ENCODE measurements around the gene ERN1. TPM values are rescaled to one million over a fixed set of nuclear protein-coding genes. Genes with fewer than 3 reads are reported as not detected.

The ERN1 gene
- total and polyA plus RNA-seq, 2 of the 13 experiments (the other 11 are each of a cell fraction or from before 2014, with no cell fraction given) = 6.0 to 12.7 TPM

DNA sequence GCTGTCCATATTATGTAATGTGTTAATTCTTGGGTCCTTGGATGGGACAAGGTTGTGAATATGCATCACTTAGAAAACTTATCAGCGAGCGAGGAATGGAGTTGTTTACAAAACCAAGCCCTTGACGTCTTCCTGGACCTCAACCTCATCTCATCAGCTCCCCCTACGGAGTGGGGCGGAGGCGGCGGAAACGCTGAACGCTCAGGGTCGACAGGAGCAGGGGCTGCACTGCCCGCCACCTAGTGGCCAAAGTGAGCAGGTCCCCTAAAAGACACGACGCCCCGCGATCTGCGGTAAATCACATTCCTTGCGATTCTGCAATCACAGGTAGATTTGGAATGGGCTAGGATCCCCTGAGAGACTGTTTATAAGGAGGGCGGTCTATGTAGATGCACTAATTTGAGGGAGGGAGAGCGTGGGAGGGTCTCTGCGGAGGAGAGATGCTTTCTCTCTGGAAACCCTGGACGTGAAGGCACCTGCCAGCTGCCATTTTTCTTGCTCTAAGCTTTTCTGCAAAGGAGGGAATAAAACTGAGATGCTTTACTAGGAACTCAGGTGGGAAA, 104.1 kb downstream of the ERN1 start (continued):
- TF ChIP-seq, protein P1, sequence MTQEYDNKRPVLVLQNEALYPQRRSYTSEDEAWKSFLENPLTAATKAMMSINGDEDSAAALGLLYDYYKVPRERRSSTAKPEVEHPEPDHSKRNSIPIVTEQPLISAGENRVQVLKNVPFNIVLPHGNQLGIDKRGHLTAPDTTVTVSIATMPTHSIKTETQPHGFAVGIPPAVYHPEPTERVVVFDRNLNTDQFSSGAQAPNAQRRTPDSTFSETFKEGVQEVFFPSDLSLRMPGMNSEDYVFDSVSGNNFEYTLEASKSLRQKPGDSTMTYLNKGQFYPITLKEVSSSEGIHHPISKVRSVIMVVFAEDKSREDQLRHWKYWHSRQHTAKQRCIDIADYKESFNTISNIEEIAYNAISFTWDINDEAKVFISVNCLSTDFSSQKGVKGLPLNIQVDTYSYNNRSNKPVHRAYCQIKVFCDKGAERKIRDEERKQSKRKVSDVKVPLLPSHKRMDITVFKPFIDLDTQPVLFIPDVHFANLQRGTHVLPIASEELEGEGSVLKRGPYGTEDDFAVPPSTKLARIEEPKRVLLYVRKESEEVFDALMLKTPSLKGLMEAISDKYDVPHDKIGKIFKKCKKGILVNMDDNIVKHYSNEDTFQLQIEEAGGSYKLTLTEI (CRISPR knock-in tag; conservative IDR thresholded peaks at IDR 0.05) = no peak
- TF ChIP-seq, protein P2, sequence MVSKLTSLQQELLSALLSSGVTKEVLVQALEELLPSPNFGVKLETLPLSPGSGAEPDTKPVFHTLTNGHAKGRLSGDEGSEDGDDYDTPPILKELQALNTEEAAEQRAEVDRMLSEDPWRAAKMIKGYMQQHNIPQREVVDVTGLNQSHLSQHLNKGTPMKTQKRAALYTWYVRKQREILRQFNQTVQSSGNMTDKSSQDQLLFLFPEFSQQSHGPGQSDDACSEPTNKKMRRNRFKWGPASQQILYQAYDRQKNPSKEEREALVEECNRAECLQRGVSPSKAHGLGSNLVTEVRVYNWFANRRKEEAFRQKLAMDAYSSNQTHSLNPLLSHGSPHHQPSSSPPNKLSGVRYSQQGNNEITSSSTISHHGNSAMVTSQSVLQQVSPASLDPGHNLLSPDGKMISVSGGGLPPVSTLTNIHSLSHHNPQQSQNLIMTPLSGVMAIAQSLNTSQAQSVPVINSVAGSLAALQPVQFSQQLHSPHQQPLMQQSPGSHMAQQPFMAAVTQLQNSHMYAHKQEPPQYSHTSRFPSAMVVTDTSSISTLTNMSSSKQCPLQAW (CRISPR knock-in tag; IDR thresholded peaks at IDR 0.05) = peak; percentile 83; the same call in 1 of the 2 replicates
- TF ChIP-seq FOXM1 (CRISPR knock-in tag; IDR thresholded peaks at IDR 0.05) (no peak), RXRA (CRISPR knock-in tag; IDR thresholded peaks at IDR 0.05) (peak; percentile 61), ZNF138 (CRISPR knock-in tag; IDR thresholded peaks at IDR 0.05; ENCODE audit: low read depth) (no peak), ATF7-NPFF (CRISPR knock-in tag; IDR thresholded peaks at IDR 0.05; ENCODE audit: low read depth) (no peak), ARNT2 (CRISPR knock-in tag; IDR thresholded peaks at IDR 0.05; ENCODE audit: low read depth) (no peak), ZNF501 (CRISPR knock-in tag; IDR thresholded peaks at IDR 0.05) (peak; percentile 76; the same call in 1 of the 2 replicates), SALL1 (CRISPR knock-in tag; IDR thresholded peaks at IDR 0.05) (peak; percentile 78), HNRNPL (IDR thresholded peaks at IDR 0.05; ENCODE audit: low read depth, low read length) (no peak), RXRB (CRISPR knock-in tag; IDR thresholded peaks at IDR 0.05; ENCODE audit: borderline replicate concordance) (peak; percentile 38; the same call in 1 of the 2 replicates)
- TF ChIP-seq, protein P3, sequence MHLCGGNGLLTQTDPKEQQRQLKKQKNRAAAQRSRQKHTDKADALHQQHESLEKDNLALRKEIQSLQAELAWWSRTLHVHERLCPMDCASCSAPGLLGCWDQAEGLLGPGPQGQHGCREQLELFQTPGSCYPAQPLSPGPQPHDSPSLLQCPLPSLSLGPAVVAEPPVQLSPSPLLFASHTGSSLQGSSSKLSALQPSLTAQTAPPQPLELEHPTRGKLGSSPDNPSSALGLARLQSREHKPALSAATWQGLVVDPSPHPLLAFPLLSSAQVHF (CRISPR knock-in tag; IDR thresholded peaks at IDR 0.05) = no peak
- TF ChIP-seq, protein P4, sequence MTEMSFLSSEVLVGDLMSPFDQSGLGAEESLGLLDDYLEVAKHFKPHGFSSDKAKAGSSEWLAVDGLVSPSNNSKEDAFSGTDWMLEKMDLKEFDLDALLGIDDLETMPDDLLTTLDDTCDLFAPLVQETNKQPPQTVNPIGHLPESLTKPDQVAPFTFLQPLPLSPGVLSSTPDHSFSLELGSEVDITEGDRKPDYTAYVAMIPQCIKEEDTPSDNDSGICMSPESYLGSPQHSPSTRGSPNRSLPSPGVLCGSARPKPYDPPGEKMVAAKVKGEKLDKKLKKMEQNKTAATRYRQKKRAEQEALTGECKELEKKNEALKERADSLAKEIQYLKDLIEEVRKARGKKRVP (CRISPR knock-in tag; IDR thresholded peaks at IDR 0.05) = no peak
- TF ChIP-seq, protein P5, sequence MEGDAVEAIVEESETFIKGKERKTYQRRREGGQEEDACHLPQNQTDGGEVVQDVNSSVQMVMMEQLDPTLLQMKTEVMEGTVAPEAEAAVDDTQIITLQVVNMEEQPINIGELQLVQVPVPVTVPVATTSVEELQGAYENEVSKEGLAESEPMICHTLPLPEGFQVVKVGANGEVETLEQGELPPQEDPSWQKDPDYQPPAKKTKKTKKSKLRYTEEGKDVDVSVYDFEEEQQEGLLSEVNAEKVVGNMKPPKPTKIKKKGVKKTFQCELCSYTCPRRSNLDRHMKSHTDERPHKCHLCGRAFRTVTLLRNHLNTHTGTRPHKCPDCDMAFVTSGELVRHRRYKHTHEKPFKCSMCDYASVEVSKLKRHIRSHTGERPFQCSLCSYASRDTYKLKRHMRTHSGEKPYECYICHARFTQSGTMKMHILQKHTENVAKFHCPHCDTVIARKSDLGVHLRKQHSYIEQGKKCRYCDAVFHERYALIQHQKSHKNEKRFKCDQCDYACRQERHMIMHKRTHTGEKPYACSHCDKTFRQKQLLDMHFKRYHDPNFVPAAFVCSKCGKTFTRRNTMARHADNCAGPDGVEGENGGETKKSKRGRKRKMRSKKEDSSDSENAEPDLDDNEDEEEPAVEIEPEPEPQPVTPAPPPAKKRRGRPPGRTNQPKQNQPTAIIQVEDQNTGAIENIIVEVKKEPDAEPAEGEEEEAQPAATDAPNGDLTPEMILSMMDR (CRISPR knock-in tag; IDR thresholded peaks at IDR 0.05) = peak; percentile 99
- TF ChIP-seq, protein P6, sequence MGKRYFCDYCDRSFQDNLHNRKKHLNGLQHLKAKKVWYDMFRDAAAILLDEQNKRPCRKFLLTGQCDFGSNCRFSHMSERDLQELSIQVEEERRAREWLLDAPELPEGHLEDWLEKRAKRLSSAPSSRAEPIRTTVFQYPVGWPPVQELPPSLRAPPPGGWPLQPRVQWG (CRISPR knock-in tag; IDR thresholded peaks at IDR 0.05; ENCODE audit: borderline replicate concordance, low read depth) = no peak
- TF ChIP-seq, protein P7, sequence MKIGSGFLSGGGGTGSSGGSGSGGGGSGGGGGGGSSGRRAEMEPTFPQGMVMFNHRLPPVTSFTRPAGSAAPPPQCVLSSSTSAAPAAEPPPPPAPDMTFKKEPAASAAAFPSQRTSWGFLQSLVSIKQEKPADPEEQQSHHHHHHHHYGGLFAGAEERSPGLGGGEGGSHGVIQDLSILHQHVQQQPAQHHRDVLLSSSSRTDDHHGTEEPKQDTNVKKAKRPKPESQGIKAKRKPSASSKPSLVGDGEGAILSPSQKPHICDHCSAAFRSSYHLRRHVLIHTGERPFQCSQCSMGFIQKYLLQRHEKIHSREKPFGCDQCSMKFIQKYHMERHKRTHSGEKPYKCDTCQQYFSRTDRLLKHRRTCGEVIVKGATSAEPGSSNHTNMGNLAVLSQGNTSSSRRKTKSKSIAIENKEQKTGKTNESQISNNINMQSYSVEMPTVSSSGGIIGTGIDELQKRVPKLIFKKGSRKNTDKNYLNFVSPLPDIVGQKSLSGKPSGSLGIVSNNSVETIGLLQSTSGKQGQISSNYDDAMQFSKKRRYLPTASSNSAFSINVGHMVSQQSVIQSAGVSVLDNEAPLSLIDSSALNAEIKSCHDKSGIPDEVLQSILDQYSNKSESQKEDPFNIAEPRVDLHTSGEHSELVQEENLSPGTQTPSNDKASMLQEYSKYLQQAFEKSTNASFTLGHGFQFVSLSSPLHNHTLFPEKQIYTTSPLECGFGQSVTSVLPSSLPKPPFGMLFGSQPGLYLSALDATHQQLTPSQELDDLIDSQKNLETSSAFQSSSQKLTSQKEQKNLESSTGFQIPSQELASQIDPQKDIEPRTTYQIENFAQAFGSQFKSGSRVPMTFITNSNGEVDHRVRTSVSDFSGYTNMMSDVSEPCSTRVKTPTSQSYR (CRISPR knock-in tag; IDR thresholded peaks at IDR 0.05; ENCODE audit: borderline replicate concordance) = no peak

Measured in HepG2 (cell line).